ENCODE results near the gene ARFGEF2. TPM values are rescaled to one million over a fixed set of nuclear protein-coding genes. Genes with fewer than 3 reads are reported as not detected.

The ARFGEF2 gene
- polyA plus RNA-seq, 1 donor (not counting 4 experiments of a cell fraction or from before 2014, with no cell fraction given): 19.2 TPM

- Histone ChIP-seq H3K4me1 (ENCODE audit: control insufficient read depth, extremely low read depth, insufficient read depth, low read length) (peaks cover 10% of the 10 kb centered on the region), H3K9ac (ENCODE audit: control insufficient read depth, extremely low read depth, insufficient read depth, low read length) (no peak overlapping the region), H4K20me1 (ENCODE audit: control insufficient read depth, extremely low read depth, insufficient read depth, low read length) (peaks cover 3% of the 10 kb centered on the region), H3K9me3 (ENCODE audit: control insufficient read depth, low read depth, low read length) (no peaks in the 10 kb centered on the region), H3K9me1 (ENCODE audit: control insufficient read depth, extremely low read depth, insufficient read depth, low read length) (peaks cover 2% of the 10 kb centered on the region), H3K4me3 (ENCODE audit: control insufficient read depth in 2 of 3, extremely low read depth in 1 of 3, insufficient read depth in 2 of 3, low read depth in 1 of 3, low read length in 3 of 3) (no peak overlapping the region), H3K27ac (ENCODE audit: control insufficient read depth, insufficient read depth, low read length) (peak overlapping the region; percentile 46), H3K27me3 (ENCODE audit: control insufficient read depth, extremely low read depth, insufficient read depth, low read length) (no peaks in the 10 kb centered on the region), H3K4me2 (ENCODE audit: control insufficient read depth, extremely low read depth, insufficient read depth, low read depth, low read length) (peak overlapping the region; percentile 53), H3K79me2 (ENCODE audit: control insufficient read depth, insufficient read depth, low read length) (peaks cover 11% of the 10 kb centered on the region), H2AFZ (ENCODE audit: control insufficient read depth, low read length) (no peak overlapping the region), H3K36me3 (ENCODE audit: control insufficient read depth in 2 of 2, extremely low read depth in 1 of 2, insufficient read depth in 2 of 2, low read length in 2 of 2) (peaks cover 15 to 16% of the 10 kb centered on the region in 2 experiments)
- no peak for DNase-seq (ENCODE audit: low read depth, low spot score)
- dilution Hi-C loops (cut with MboI; ENCODE audit: extremely low pct_ligation_motif_present, low sequenced_read_pairs): no loop called here
- no peak for FAIRE-seq
- TF ChIP-seq CTCF (optimal IDR thresholded peaks at IDR 0.05 in 1 of 3, IDR thresholded peaks at IDR 0.05 in 1 of 3, conservative IDR thresholded peaks at IDR 0.05 in 1 of 3; ENCODE audit: extremely low read depth in 1 of 3, insufficient read depth in 2 of 3, low read length in 3 of 3) (no peak), EZH2 (IDR thresholded peaks at IDR 0.05; ENCODE audit: low read length) (no peak)
These were observed 24.5 kb downstream of the ARFGEF2 start for GRCh38 chr20:48945840-48946514.

DNA sequence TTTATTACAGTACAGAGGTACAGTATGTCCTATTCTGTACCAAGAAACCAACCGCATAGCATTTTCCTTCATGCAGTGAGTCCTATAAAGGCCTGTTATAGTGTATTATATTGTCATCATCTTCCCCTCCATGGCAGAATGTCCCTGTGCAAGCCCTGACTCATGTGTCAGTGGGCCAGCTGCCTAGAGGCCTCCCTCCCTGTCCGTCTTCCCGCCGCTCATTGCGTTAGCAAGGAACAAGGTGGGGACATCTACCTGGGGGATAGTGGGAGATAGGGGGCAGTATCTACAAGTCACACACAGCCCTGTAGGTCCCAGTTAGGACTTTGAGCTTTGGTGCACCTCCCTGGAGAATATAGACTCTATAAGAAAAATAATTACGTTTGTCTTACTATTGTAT, 27.1 kb downstream of the ARFGEF2 start:
- no peak overlapping the region for H3K27ac ChIP-seq (ENCODE audit: control insufficient read depth, insufficient read depth, low read length)
- no peak overlapping the region for H3K9ac ChIP-seq (ENCODE audit: control insufficient read depth, extremely low read depth, insufficient read depth, low read length)
- H3K9me1 ChIP-seq (ENCODE audit: control insufficient read depth, extremely low read depth, insufficient read depth, low read length): peaks cover 2% of the 10 kb centered on the region
- H3K9me3 ChIP-seq (ENCODE audit: control insufficient read depth, low read depth, low read length): no peaks in the 10 kb centered on the region
- H3K27me3 ChIP-seq (ENCODE audit: control insufficient read depth, extremely low read depth, insufficient read depth, low read length): no peaks in the 10 kb centered on the region
- H3K36me3 ChIP-seq (ENCODE audit: control insufficient read depth in 2 of 2, extremely low read depth in 1 of 2, insufficient read depth in 2 of 2, low read length in 2 of 2): peaks cover 22 to 24% of the 10 kb centered on the region in 2 experiments
- DNase-seq (ENCODE audit: low read depth, low spot score) (no peak), FAIRE-seq (no peak)
- no peak for TF ChIP-seq CTCF (optimal IDR thresholded peaks at IDR 0.05 in 1 of 3, IDR thresholded peaks at IDR 0.05 in 1 of 3, conservative IDR thresholded peaks at IDR 0.05 in 1 of 3; ENCODE audit: extremely low read depth in 1 of 3, insufficient read depth in 2 of 3, low read length in 3 of 3)
- peaks cover 10% of the 10 kb centered on the region for H3K4me1 ChIP-seq (ENCODE audit: control insufficient read depth, extremely low read depth, insufficient read depth, low read length)
- H3K79me2 ChIP-seq (ENCODE audit: control insufficient read depth, insufficient read depth, low read length): peaks cover 6% of the 10 kb centered on the region
- no peak overlapping the region for H3K4me2 ChIP-seq (ENCODE audit: control insufficient read depth, extremely low read depth, insufficient read depth, low read depth, low read length)
- no peak overlapping the region for H3K4me3 ChIP-seq (ENCODE audit: control insufficient read depth in 2 of 3, extremely low read depth in 1 of 3, insufficient read depth in 2 of 3, low read depth in 1 of 3, low read length in 3 of 3)
- H4K20me1 ChIP-seq (ENCODE audit: control insufficient read depth, extremely low read depth, insufficient read depth, low read length): no peaks in the 10 kb centered on the region
- dilution Hi-C loops (cut with MboI; ENCODE audit: extremely low pct_ligation_motif_present, low sequenced_read_pairs): no loop called here
- H2AFZ ChIP-seq (ENCODE audit: control insufficient read depth, low read length): no peak overlapping the region

Measured in keratinocyte (primary cell).